ENCODE results near the gene TTC39B.

The TTC39B gene

GRCh38 chr9:15349892-15350761 is 43.1 kb upstream of the TTC39B start:
- CTCF ChIA-PET: interaction anchor here (0.7 kb wide), 1 partner anchor 260 kb away, joined by 8 read pairs; no protein-coding TSS in a partner anchor
- POLR2A ChIA-PET: no interaction called here
- Histone ChIP-seq H3K4me3 (ENCODE audit: low read depth, low read length) (no peak overlapping the region), H3K9me3 (ENCODE audit: control insufficient read depth, insufficient read depth, low read depth, low read length) (no peaks in the 10 kb centered on the region), H3K4me1 (ENCODE audit: control insufficient read depth, insufficient read depth, low read length) (no peaks in the 10 kb centered on the region), H3K27ac (ENCODE audit: extremely low read depth, low read depth, low read length) (no peak overlapping the region), H3K36me3 (ENCODE audit: control insufficient read depth in 2 of 2, insufficient read depth in 1 of 2, low read length in 2 of 2) (no peaks in the 10 kb centered on the region)
- TF ChIP-seq ZNF146 (tag by site-specific recombination; IDR thresholded peaks at IDR 0.05) (no peak), ZNF473 (tag by site-specific recombination; IDR thresholded peaks at IDR 0.05) (no peak), SP3 (tag by site-specific recombination; IDR thresholded peaks at IDR 0.05) (no peak), ZNF239 (tag by site-specific recombination; IDR thresholded peaks at IDR 0.05) (no peak), GLIS2 (tag by site-specific recombination; IDR thresholded peaks at IDR 0.05) (no peak), ZNF768 (tag by site-specific recombination; IDR thresholded peaks at IDR 0.05) (no peak), ZNF548 (tag by site-specific recombination; IDR thresholded peaks at IDR 0.05) (no peak), ZNF16 (tag by site-specific recombination; IDR thresholded peaks at IDR 0.05; ENCODE audit: low read depth) (no peak), MEIS1 (CRISPR knock-in tag; IDR thresholded peaks at IDR 0.05; ENCODE audit: borderline replicate concordance) (no peak)

GRCh38 chr9:15346837-15347236 is 39.8 kb upstream of the TTC39B start:
- H3K4me1 ChIP-seq (ENCODE audit: control insufficient read depth, insufficient read depth, low read length): no peaks in the 10 kb centered on the region
- H3K9me3 ChIP-seq (ENCODE audit: control insufficient read depth, insufficient read depth, low read depth, low read length): no peaks in the 10 kb centered on the region
- TF ChIP-seq ZBTB6 (tag by site-specific recombination; IDR thresholded peaks at IDR 0.05) (no peak), ZNF580 (tag by site-specific recombination; IDR thresholded peaks at IDR 0.05) (no peak), ZNF626 (tag by site-specific recombination; IDR thresholded peaks at IDR 0.05) (no peak), TRIM28 (IDR thresholded peaks at IDR 0.05; ENCODE audit: borderline replicate concordance, low read length) (no peak), ZNF843 (tag by site-specific recombination; IDR thresholded peaks at IDR 0.05) (no peak), ZNF792 (tag by site-specific recombination; IDR thresholded peaks at IDR 0.05) (no peak), ZNF701 (tag by site-specific recombination; IDR thresholded peaks at IDR 0.05) (no peak), ZNF549 (tag by site-specific recombination; IDR thresholded peaks at IDR 0.05) (no peak), SALL2 (tag by site-specific recombination; IDR thresholded peaks at IDR 0.05; ENCODE audit: borderline replicate concordance) (no peak), ZXDB (tag by site-specific recombination; IDR thresholded peaks at IDR 0.05) (no peak), ZNF658 (tag by site-specific recombination; IDR thresholded peaks at IDR 0.05) (no peak), ZFHX2 (tag by site-specific recombination; conservative IDR thresholded peaks at IDR 0.05) (no peak), ZBTB49 (tag by site-specific recombination; IDR thresholded peaks at IDR 0.05; ENCODE audit: low read depth) (no peak), ZNF514 (tag by site-specific recombination; IDR thresholded peaks at IDR 0.05) (no peak), RBAK (tag by site-specific recombination; IDR thresholded peaks at IDR 0.05) (no peak), HOXC10 (CRISPR knock-in tag; IDR thresholded peaks at IDR 0.05) (no peak), HIC1 (tag by site-specific recombination; IDR thresholded peaks at IDR 0.05) (no peak), ZNF510 (tag by site-specific recombination; IDR thresholded peaks at IDR 0.05; ENCODE audit: insufficient replicate concordance) (no peak), ZEB2 (tag by site-specific recombination; IDR thresholded peaks at IDR 0.05) (no peak), ZSCAN4 (tag by site-specific recombination; IDR thresholded peaks at IDR 0.05) (no peak)
- H3K4me3 ChIP-seq (ENCODE audit: low read depth, low read length): no peak overlapping the region
- H3K27ac ChIP-seq (ENCODE audit: extremely low read depth, low read depth, low read length): no peak overlapping the region
- ChIA-PET POLR2A (interaction anchor here (0.6 kb wide), 1 partner anchor 11 kb away, joined by 3 read pairs; no protein-coding TSS in a partner anchor), CTCF (no interaction called here)
- no peaks in the 10 kb centered on the region for H3K36me3 ChIP-seq (ENCODE audit: control insufficient read depth in 2 of 2, insufficient read depth in 1 of 2, low read length in 2 of 2)
